Vagina (tissue), 2 donors: Measurements from ENCODE around the gene HCRTR1.

Experiments
- CTCF ChIP-seq, 3 experiments: fragments of 450-650 bp in 2 of 3; fragments of 200-600 bp in 1 of 3; sonication (generic) in 1 of 3; IDR thresholded peaks; one replicate each; pipeline ENCODE4 v1.5.1; 2017 to 2019; ENCODE audit warnings: antibody characterized with exemption in 3 of 3, mild to moderate bottlenecking in 2 of 3, moderate library complexity in 2 of 3
- POLR2AphosphoS5 ChIP-seq, 2 donors: sonication (generic); formaldehyde crosslinking; IDR thresholded peaks; one replicate each; pipeline ENCODE4 v1.9.0; 2017; ENCODE audit warnings: antibody characterized with exemption in 2 of 2, mild to moderate bottlenecking in 2 of 2, low read depth in 1 of 2; ENCODE audit not compliant: insufficient read depth in 1 of 2

GRCh38 chr1:31675161-31675560 lies 57.7 kb downstream of the HCRTR1 start:
- no peak for TF ChIP-seq CTCF (IDR thresholded peaks at IDR 0.05)
- TF ChIP-seq POLR2AphosphoS5 (IDR thresholded peaks at IDR 0.05; ENCODE audit: insufficient read depth in 1 of 2, low read depth in 1 of 2): no peak
